H9 (cell line): ENCODE data around the gene HLA-DRA. TPM values are rescaled to one million over a fixed set of nuclear protein-coding genes. Genes with fewer than 3 reads are reported as not detected.

Experiments used
- DNase-seq: peaks from one replicate; pipeline ENCODE4 v3.0.0-alpha.2; 2017
- H2AFZ ChIP-seq: one replicate; pipeline ENCODE4 v1.6.1; 2013; ENCODE audit warnings: mild to moderate bottlenecking, low read length, control low read depth, moderate library complexity
- H2AK5ac ChIP-seq: 2 replicates; pipeline ENCODE4 v1.6.1; 2013; ENCODE audit warnings: low read length, control low read depth, mixed read lengths; ENCODE audit not compliant: insufficient read length
- H2BK120ac ChIP-seq: one replicate; pipeline ENCODE4 v1.6.1; 2013; ENCODE audit warnings: low read depth, mild to moderate bottlenecking, low read length, control low read depth, inconsistent platforms; ENCODE audit not compliant: poor library complexity, severe bottlenecking
- H2BK12ac ChIP-seq: 2 replicates; pipeline ENCODE4 v1.6.1; 2013; ENCODE audit warnings: low read length, control low read depth, mixed read lengths, low read depth; ENCODE audit not compliant: insufficient read length
- H2BK15ac ChIP-seq: 2 replicates; pipeline ENCODE4 v1.6.1; 2013; ENCODE audit warnings: low read depth, low read length, control low read depth
- H2BK20ac ChIP-seq: one replicate; pipeline ENCODE4 v1.6.1; 2013; ENCODE audit warnings: low read depth, mild to moderate bottlenecking, low read length, control low read depth, inconsistent platforms; ENCODE audit not compliant: poor library complexity, severe bottlenecking
- H2BK5ac ChIP-seq: 2 replicates; pipeline ENCODE4 v1.6.1; 2013; ENCODE audit warnings: low read length, control low read depth, mixed read lengths; ENCODE audit not compliant: insufficient read length
- H3K14ac ChIP-seq: 2 replicates; pipeline ENCODE4 v1.6.1; 2013; ENCODE audit warnings: low read length, control low read depth; ENCODE audit not compliant: insufficient read depth
- H3K18ac ChIP-seq: 2 replicates; pipeline ENCODE4 v1.6.1; 2013; ENCODE audit warnings: low read depth, mild to moderate bottlenecking, mixed read lengths, low read length, control low read depth; ENCODE audit not compliant: insufficient read length
- H3K23ac ChIP-seq: 2 replicates; pipeline ENCODE4 v1.6.1; 2013; ENCODE audit warnings: low read length, control low read depth, mixed read lengths, low read depth; ENCODE audit not compliant: insufficient read length
- H3K23me2 ChIP-seq: 2 replicates; pipeline ENCODE4 v1.6.1; 2013; ENCODE audit warnings: low read depth, mild to moderate bottlenecking, mixed read lengths, low read length, control low read depth; ENCODE audit not compliant: insufficient read length, poor library complexity, severe bottlenecking
- H3K27ac ChIP-seq: 2 replicates; pipeline ENCODE4 v1.5.1; 2013; ENCODE audit warnings: low read length, control low read depth, mixed read lengths, low read depth; ENCODE audit not compliant: insufficient read length
- H3K27me3 ChIP-seq: 2 replicates; pipeline ENCODE4 v1.6.1; 2013; ENCODE audit warnings: low read length, control low read depth, inconsistent platforms; ENCODE audit not compliant: insufficient read depth
- H3K4ac ChIP-seq: 2 replicates; pipeline ENCODE4 v1.6.1; 2013; ENCODE audit warnings: low read depth, mild to moderate bottlenecking, control low read depth, inconsistent platforms, low read length, moderate library complexity
- H3K4me1 ChIP-seq: 2 replicates; pipeline ENCODE4 v1.6.1; 2013; ENCODE audit warnings: low read length, control low read depth, inconsistent platforms; ENCODE audit not compliant: insufficient read depth
- H3K4me2 ChIP-seq: 2 replicates; pipeline ENCODE4 v1.6.1; 2013; ENCODE audit warnings: low read length, control low read depth, mixed read lengths; ENCODE audit not compliant: insufficient read length, insufficient read depth
- H3K56ac ChIP-seq: 2 replicates; pipeline ENCODE4 v1.6.1; 2013; ENCODE audit warnings: low read depth, mild to moderate bottlenecking, mixed read lengths, low read length, control low read depth; ENCODE audit not compliant: insufficient read length
- H3K79me1 ChIP-seq: 2 replicates; pipeline ENCODE4 v1.6.1; 2013; ENCODE audit warnings: low read depth, mild to moderate bottlenecking, moderate library complexity, low read length, control low read depth, inconsistent platforms; ENCODE audit not compliant: insufficient read depth, poor library complexity, severe bottlenecking
- H3K79me2 ChIP-seq: 2 replicates; pipeline ENCODE4 v1.6.1; 2013; ENCODE audit warnings: low read length, control low read depth, inconsistent platforms; ENCODE audit not compliant: insufficient read depth
- H3K9ac ChIP-seq: 2 replicates; pipeline ENCODE4 v1.6.1; 2013; ENCODE audit warnings: low read length, control low read depth, mixed read lengths; ENCODE audit not compliant: insufficient read length; ENCODE audit errors: extremely low read depth
- H3K9me3 ChIP-seq: one replicate; pipeline ENCODE4 v1.6.1; 2013; ENCODE audit warnings: low read depth, low read length, inconsistent platforms; ENCODE audit not compliant: control insufficient read depth
- H3T11ph ChIP-seq: one replicate; pipeline ENCODE4 v1.6.1; 2013; ENCODE audit warnings: mild to moderate bottlenecking, low read length, control low read depth, inconsistent platforms
- H4K20me1 ChIP-seq: one replicate; pipeline ENCODE4 v1.6.1; 2013; ENCODE audit not compliant: control insufficient read depth, insufficient read length, insufficient read depth
- H4K5ac ChIP-seq: 2 replicates; pipeline ENCODE4 v1.6.1; 2013; ENCODE audit warnings: low read depth, mild to moderate bottlenecking, mixed read lengths, low read length, control low read depth; ENCODE audit not compliant: insufficient read length
- H4K8ac ChIP-seq: replicated peaks from 2 replicates; pipeline ENCODE4 v1.6.1; 2013; ENCODE audit warnings: low read length, control low read depth, mixed read lengths, low read depth; ENCODE audit not compliant: insufficient read length
- H4K91ac ChIP-seq: 2 replicates; pipeline ENCODE4 v1.6.1; 2013; ENCODE audit warnings: low read depth, mild to moderate bottlenecking, moderate library complexity, mixed read lengths, low read length, control low read depth; ENCODE audit not compliant: insufficient read length
- H3K27ac Mint-ChIP-seq, 3 experiments: 2 replicates in 2 of 3; 3 replicates in 1 of 3; pipeline ENCODE4 v1.8.0; 2020 to 2021; ENCODE audit warnings: mixed read lengths in 3 of 3, mild to moderate bottlenecking in 1 of 3, moderate library complexity in 1 of 3
- H3K27me3 Mint-ChIP-seq: 2 replicates; pipeline ENCODE4 v1.8.0; 2021; ENCODE audit warnings: low read depth, mild to moderate bottlenecking, moderate library complexity, mixed read lengths
- H3K36me3 Mint-ChIP-seq, 3 experiments: 2 replicates in 2 of 3; 3 replicates in 1 of 3; pipeline ENCODE4 v1.8.0; 2020 to 2021; ENCODE audit warnings: low read depth in 3 of 3, mixed read lengths in 3 of 3; ENCODE audit not compliant: insufficient read depth in 1 of 3
- H3K4me1 Mint-ChIP-seq, 2 experiments: 2 replicates each; pipeline ENCODE4 v1.8.0; 2020; ENCODE audit warnings: mixed read lengths in 2 of 2
- H3K4me3 Mint-ChIP-seq, 2 experiments: 2 replicates in 1 of 2; 3 replicates in 1 of 2; pipeline ENCODE4 v1.8.0; 2020 to 2021; ENCODE audit warnings: mild to moderate bottlenecking in 2 of 2, mixed read lengths in 2 of 2, moderate library complexity in 1 of 2
- H3K9me3 Mint-ChIP-seq, 2 experiments: 2 replicates in 1 of 2; 3 replicates in 1 of 2; pipeline ENCODE4 v1.8.0; 2020; ENCODE audit warnings: mild to moderate bottlenecking in 2 of 2, mixed read lengths in 2 of 2, moderate library complexity in 1 of 2
- WGBS: extraction: QIAGEN DNeasy Blood & Tissue Kit; methylation state at CpG from one replicate; pipeline ENCODE4 v1.1.7; 2013; ENCODE audit warnings: missing lambda C conversion rate, low lambda C conversion rate, mixed read lengths; ENCODE audit not compliant: insufficient read length; ENCODE audit errors: extremely low coverage; 5-methylcytosine and 5-hydroxymethylcytosine counted together
- total RNA-seq: library from RNA; stranded (reverse); gene quantifications from 2 replicates; pipeline ENCODE4 v1.2.1, GENCODE V29; 2021
- TF ChIP-seq, protein P1 (sequence below): fragments of 200-600 bp; sonication (generic); conservative IDR thresholded peaks from 3 replicates; pipeline ENCODE4 v1.8.0; 2021; ENCODE audit warnings: antibody characterized with exemption, mild to moderate bottlenecking

Gene HLA-DRA
- total RNA-seq, 1 experiment from 2014 or later: 3.1 TPM

DNA sequence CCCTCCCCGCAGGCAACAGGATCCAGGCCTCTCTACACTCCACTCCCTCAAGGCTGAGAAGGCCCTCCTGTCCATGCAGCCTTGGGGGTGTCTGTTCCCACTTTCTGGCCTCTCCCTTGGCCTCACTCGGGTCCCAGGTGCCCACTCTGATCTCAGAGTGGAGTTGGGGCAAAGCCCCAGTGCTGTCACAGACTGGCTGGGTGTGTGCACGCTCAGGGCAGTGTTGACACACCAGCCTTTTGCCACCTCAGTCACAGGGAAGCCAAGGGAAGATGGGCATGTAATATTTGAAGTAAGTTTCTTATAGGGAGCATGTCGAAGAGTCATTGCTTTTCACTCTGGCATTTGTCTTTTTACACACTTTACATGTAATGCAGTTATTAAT is 44.9 kb downstream of the HLA-DRA start:
- Histone ChIP-seq H3K14ac (no peak overlapping the region), H3K79me2 (no peaks in the 10 kb centered on the region), H3K4me1 (no peaks in the 10 kb centered on the region), H3K23me2 (no peaks in the 10 kb centered on the region), H2BK120ac (no peak overlapping the region), H3K79me1 (no peaks in the 10 kb centered on the region), H3K18ac (no peak overlapping the region), H4K20me1 (no peaks in the 10 kb centered on the region), H2AK5ac (no peak overlapping the region), H2BK20ac (no peak overlapping the region), H4K91ac (no peak overlapping the region), H4K5ac (no peak overlapping the region), H2BK5ac (no peak overlapping the region), H3K4ac (no peak overlapping the region), H3T11ph (no peak overlapping the region), H3K9ac (no peak overlapping the region), H3K23ac (no peak overlapping the region), H4K8ac (no peak overlapping the region), H2AFZ (no peak overlapping the region), H2BK12ac (no peak overlapping the region), H3K9me3 (no peaks in the 10 kb centered on the region), H3K4me2 (no peak overlapping the region), H3K27me3 (no peaks in the 10 kb centered on the region), H3K27ac (no peak overlapping the region), H2BK15ac (no peak overlapping the region), H3K56ac (no peak overlapping the region)
- TF ChIP-seq, protein P1, sequence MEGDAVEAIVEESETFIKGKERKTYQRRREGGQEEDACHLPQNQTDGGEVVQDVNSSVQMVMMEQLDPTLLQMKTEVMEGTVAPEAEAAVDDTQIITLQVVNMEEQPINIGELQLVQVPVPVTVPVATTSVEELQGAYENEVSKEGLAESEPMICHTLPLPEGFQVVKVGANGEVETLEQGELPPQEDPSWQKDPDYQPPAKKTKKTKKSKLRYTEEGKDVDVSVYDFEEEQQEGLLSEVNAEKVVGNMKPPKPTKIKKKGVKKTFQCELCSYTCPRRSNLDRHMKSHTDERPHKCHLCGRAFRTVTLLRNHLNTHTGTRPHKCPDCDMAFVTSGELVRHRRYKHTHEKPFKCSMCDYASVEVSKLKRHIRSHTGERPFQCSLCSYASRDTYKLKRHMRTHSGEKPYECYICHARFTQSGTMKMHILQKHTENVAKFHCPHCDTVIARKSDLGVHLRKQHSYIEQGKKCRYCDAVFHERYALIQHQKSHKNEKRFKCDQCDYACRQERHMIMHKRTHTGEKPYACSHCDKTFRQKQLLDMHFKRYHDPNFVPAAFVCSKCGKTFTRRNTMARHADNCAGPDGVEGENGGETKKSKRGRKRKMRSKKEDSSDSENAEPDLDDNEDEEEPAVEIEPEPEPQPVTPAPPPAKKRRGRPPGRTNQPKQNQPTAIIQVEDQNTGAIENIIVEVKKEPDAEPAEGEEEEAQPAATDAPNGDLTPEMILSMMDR: no peak
- no peak overlapping the region for H3K4me3 Mint-ChIP-seq
- DNase-seq: no peak
- no peaks in the 10 kb centered on the region for H3K9me3 Mint-ChIP-seq
- H3K4me1 Mint-ChIP-seq: no peaks in the 10 kb centered on the region
- no peaks in the 10 kb centered on the region for H3K36me3 Mint-ChIP-seq
- WGBS: no CpG with 5 or more reads among the region's 4 CpGs
- H3K27me3 Mint-ChIP-seq: peaks cover 2% of the 10 kb centered on the region
- no peak overlapping the region; a peak in 1 of 7 replicates for H3K27ac Mint-ChIP-seq
